Bronchial epithelial cell (primary cell): ENCODE data around the gene CFC1B. TPM values are rescaled to one million over a fixed set of nuclear protein-coding genes. Genes with fewer than 3 reads are reported as not detected.

Experiments used
- total RNA-seq: library from RNA; depleted of rRNA; stranded (reverse); fragments of >200 nt; gene quantifications from 2 replicates; pipeline ENCODE4 v1.2.1, GENCODE V29; 2014

Gene CFC1B
- total RNA-seq, 1 donor from 2014 or later, result not detected

Other genes with a start within 250 kb of the CFC1B start
- gene IMP4, start 178.3 kb upstream of the CFC1B start, total RNA-seq, result 145 and 173 TPM in 2 replicates
- gene PTPN18, start 165.2 kb upstream of the CFC1B start, total RNA-seq, result 12.7 and 14.5 TPM in 2 replicates
- not detected in 2 replicates for gene POTEI, start 11.9 kb upstream of the CFC1B start, total RNA-seq
- gene CFC1, start 78.4 kb downstream of the CFC1B start, total RNA-seq, result not detected in 2 replicates
- not detected in 2 replicates for gene POTEJ, start 90.2 kb downstream of the CFC1B start, total RNA-seq
- gene GPR148, start 207.8 kb downstream of the CFC1B start, total RNA-seq, result not detected in 2 replicates
- under 0.01 TPM in 1 of 2 replicates, not detected in the other for gene AMER3, start 234.3 kb downstream of the CFC1B start, total RNA-seq